Activated CD8-positive, alpha-beta memory T cell treated with anti-CD3 and anti-CD28 coated beads for 24 hours (primary cell): ENCODE data around the gene ABCD3.

Experiments
- DNase-seq: peaks from one replicate; pipeline ENCODE4 v3.0.0-alpha.2; 2020

The ABCD3 gene

DNA sequence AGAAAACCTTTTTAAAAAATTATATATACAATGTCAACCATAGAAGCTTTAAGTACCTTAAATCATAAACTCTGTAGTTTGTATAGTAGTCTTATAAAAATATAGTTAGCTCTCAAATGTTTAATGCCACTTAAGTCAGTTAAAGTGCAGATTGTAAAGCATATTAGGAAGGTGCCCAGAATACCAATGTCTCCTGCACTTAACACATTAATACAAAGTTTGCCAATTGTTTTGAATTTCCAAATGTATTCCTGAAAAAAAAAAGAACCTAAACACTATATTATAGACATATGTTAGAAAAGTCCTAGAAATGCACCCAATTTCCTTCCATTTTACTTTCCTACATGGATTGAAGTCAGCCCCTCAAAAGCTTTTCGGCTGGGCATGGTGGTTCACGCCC lies 111.2 kb downstream of the ABCD3 start:
- no peak for DNase-seq

DNA sequence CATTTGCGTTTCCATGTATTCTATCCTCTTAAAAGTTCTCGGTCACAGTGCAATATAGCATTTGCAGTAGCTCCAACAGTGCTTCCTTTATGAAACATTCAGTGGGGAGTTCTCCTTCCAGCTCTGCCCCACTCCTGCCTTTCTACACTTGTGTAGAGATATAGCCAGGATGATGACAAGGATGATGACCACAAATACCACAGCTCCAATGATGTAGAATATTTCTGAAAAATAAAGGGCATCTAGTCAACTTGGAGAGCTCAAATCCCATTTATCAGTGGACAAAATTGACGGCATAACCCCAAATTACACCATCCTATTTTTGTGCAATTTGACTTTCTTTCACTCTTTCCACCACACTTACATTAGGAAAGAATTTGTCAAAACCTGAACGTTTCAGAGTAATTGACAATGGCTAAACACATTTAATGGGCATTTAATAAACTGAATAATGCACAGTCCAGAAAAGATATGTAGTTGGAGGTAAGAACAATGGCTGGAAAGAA lies 112.2 kb downstream of the ABCD3 start:
- DNase-seq = no peak

DNA sequence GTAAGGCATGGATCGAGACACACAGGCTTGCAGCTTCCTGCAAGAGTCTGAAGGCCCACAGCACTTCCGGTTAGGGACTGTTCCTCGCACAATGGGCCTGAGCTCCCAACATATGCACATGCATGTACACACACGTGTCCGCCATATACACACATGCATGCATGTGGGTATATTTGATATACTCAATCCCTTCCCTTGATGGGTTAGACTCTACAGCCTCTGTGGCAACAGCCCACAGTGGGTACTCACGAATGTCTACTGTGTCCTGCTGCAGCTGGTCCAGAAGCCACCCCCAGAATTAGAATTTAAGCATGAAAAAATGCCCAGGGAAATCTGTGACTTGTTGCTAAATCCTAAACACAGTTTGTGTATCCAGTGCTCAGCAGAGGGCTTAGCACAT lies 113.5 kb downstream of the ABCD3 start:
- DNase-seq = no peak

DNA sequence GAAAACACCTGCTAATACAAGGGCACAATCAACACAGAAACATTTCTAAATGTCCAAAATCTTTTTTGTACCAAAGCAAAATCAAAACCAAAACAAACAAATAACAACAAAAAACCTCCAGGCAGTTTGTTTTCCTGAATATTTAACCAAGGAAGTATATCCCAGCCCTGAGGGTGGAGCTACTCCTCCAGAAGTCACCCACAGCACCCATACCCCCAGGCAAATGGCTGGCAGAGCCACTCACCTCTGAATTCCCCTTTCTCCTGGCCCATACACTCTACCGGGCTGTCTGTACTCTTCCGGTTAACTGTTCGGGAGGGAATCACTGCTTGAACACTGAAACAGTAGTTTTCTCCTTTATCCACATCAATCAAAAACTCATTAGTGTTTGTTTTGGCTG lies 113.9 kb downstream of the ABCD3 start:
- DNase-seq = no peak

DNA sequence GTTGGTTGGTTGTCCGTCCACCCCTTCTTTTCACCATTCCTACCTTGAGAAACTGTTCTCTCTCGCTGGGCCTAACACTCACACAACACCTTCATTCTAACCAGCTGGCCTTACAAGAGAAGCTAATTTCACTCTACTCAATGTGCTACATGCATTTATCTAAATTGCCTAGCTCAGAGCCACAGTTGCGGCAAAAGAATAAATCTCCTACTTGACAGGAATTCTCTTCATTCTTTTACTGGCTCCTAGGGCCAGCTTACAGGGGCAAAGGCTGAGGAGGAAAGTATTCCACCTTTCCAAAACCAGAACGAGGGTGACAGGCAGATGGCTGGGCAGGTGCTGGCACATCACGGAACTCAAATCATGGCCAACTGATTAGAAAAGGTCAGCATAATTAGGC lies 116.9 kb downstream of the ABCD3 start:
- no peak for DNase-seq

DNA sequence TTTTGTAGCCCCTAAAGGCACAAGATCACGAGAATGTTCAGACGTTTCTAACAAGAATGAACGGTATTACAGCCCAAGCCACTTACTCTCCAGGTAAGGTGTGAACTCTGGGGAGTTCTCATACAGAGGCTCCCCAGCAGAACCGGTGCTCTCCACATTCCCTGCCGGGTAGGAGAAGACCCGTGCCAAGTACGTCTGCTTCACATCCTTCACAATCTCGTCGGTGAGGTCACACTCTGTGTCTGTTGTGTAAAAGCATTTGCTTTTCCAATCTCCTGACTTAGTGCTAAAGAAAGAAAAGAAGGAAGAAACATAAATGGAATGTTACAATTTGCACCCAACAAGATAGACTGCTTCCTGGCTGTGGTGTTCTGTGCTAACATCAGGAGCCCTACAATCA lies 117.7 kb downstream of the ABCD3 start:
- no peak for DNase-seq

DNA sequence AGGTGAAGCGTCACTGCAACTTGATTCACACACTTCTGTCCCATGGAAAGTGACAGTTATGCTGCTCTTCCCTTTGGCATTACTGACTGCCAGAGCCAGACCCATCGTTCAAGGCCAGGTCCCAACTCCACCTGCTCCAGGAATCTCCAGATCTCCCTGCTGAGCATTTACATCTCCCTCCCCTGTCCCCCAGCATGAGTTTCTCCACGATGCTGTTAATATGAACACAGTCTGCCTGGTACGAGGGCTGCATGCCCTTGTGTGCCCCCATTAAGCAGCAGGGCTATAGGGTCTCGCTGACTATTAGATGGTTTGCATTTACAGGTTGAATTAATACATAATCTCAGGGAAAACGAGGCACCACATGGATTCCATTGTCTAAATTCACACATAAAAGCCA lies 119.1 kb downstream of the ABCD3 start:
- no peak for DNase-seq

DNA sequence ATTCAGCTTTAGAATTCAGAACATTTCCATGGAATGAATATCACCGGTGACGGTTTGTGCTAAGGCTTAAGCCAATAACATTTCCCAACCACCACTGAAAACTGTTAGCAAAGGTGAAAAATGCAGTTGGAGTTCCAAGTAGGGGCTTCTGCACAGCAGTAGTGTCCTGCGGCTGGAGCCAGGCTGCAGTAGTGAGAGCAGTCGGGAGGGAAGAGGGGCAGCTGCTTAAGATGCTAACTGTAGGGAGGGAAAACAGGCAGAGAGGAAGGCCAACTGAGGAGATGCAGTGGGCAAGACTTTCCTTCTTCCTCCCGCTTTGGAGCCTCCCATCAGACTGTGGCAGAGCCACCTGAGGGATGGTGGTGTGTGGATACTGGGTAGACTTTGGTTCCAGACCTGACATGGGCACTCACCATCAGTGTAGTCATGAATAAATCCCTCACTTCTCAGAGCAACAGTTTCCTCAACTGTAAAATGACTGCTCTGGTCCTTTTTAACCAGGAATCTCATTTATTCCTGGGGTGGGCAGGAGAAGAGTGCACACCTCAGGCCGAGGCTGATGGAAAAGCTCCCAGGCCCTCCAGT lies 120.1 kb downstream of the ABCD3 start:
- DNase-seq = no peak

DNA sequence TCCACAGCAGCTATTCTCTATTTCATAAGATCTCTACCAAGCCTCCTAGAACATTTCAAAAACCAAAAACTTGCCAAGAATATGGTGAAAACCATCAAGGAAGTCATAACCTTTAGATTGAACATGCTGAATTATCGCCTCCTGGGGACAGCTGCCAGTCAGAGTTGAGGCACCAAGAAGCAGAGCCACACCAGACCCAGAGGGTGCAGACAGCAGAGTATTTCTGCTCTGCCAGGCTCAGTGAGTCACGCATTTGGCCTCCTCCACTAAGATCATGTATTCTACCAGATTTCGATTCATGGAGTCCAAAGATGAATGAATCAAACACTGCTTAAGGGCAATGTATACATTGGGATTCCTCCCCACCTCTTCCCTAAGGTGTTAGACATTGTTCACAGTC lies 121.3 kb downstream of the ABCD3 start:
- no peak for DNase-seq

DNA sequence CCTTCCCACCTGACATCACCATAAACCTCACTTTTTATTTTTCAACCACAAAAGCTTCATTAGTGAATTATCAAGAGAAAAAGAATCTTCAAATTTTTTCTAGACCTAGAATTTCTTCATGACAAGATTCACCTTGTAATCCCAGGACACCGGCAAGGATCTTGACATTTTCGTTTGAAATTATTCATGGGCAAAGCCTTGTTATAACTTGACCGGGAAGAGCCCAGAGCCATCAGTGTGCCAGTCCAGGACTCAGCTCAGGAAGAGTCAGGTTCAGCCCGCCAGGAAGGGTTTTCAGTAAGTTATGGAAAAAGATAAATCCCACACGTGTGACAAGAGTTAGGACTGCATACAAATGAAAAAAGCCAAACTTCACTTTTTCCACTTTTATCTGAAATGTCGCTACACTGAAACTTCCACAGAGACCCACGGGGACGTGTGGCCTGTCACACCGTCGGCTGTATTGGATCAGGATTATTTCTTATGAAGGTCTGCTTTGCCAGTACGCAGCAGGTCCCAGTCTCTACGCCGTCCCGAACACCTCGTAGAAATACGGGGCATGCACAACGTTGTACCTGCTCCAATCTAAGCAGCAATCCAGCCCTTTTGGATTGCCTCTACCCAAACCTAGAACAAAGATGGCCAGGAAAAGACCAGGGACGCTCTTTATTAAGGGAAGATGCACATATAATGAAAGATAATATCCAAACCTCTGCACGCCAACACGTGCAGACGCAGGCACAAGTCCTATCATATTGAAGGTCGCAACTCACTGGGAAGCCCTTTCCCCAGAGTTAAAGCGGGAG lies 122.5 kb downstream of the ABCD3 start:
- no peak for DNase-seq

DNA sequence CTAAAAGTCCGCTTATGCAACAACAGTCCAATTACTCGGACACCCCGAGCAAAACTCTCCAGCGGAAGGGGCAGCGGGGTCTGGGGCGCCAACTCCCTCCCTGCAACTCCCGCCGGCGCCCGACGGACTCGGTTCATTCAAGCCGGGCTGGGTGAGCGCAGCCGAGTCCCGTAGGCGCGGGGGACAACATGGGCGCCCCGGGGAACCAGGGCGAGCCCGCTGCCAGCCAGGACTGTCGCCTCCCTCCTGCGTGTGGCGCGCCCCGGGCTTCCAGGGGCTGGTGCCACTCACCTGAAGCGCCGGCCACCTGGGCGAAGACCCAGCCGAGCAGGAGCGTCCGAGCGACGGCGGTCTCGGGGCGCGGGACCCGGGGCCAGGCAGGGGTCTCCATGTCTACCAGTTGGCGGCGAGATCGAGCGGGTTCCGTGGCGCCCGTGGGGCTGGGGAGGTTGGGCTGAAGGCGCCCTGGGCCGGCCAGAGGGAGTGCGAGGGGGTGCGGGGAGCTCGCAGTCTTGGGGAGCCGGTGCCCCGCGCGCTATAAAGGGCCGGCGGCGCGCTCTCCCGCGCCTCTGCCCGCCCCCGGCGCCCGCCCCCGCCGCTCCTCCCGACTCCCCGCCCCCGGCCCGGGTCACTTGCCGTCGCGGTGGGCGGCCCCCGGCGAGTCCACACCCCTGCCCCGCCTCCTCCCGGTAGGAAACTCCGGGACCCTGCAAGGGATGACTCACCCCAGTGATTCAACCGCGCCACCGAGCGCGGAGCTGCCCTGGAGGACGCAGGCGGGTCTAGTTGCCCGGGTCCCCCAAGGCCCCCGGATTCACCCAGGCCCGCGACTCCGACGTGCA lies 123.3 kb downstream of the ABCD3 start, which contains the start of gene F3:
TSS of gene F3 (minus strand) at position 514 of the 842 bp plus-strand sequence. CDS start at position 391, 123 bp downstream.
- peak; percentile 86 for DNase-seq

DNA sequence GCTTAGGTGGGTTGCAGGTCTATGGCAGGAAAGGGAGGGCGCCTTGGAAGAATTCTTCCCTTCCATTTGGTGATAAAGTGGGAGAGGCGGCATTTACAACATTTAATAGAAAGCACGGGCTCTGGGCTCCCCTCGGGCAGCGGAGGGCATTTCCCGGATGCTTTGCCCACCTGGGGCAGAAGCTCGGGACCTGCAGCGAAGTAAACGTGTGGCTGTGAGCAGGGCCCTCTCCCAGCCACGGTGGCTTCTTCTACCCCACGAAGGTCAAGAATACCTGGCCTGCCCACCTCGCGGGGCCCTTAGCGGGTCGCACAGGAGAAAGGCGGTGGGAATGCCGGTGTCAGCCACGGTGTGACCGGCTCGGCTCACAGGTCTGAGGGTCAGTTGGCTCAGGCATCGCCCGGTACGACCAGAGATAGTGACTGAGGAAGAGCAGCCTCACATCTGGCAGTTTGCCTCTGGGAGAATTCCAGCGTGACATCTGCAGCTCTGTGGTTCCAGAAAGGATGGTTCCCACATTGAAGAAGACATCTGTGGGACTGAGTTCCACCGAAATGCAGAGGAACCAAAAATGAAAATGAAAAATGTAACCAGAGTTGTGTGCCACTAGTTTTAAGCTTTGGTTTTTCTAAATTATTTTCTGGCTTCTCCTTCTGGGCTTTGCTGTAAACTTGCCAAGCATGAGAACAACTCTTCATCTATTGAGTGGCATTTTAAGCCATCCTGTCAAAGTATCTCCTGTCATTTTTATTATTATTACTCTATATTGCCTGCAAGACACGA lies 124.1 kb downstream of the ABCD3 start:
- DNase-seq = peak; percentile 58

DNA sequence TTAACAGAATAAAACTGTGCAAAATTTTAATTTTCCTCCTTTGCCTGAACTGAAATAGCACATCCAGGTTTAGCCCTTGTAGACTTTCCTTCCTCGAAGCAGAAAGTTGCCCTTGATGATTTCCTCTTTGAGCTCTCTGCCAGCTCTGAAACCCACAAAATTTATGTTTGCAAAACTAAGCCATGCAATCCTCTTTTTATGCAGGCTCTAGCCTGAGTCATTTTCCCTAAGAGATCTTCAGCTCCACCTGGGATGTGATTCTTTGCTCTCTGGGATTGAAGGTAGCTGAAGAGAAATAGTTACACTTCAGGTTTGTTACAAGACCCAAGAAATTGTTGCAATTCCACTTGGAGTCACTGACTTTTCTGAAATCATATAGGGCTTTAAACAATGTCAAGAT lies 124.8 kb downstream of the ABCD3 start:
- DNase-seq = no peak

DNA sequence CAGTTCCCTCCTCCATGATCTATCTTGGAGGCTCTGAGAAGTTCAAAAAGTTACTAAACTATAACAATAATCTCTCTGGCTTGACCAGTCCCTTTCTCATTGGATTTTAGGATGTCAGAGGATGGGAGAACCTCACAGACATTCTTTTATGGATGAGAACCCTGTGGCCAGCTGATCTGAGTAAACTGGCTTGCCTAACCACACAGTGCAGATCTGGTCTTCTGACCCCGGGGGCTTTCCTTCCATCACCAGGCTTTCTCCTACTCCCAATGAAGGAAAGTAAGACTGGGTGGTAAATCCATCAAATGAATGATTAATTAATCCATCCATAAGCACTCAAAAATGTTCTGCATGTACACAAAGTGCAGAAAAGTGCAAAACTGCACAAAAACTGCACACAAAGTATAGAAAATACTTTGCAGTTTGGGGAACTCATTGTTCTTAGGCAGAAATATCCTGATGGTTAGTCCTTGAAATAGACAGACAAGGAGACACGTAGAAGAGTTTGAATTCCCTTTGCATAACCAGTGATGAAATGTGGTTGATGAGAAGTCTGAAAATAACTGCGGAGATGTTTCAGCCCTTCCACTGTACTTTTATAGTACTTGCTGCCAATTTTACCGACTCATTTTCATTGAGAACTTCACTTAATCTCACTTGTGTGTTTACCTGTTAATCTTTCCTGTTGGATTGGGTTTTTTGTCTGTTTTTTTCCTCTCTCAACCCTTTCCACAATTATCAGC lies 125.9 kb downstream of the ABCD3 start:
- DNase-seq = no peak

DNA sequence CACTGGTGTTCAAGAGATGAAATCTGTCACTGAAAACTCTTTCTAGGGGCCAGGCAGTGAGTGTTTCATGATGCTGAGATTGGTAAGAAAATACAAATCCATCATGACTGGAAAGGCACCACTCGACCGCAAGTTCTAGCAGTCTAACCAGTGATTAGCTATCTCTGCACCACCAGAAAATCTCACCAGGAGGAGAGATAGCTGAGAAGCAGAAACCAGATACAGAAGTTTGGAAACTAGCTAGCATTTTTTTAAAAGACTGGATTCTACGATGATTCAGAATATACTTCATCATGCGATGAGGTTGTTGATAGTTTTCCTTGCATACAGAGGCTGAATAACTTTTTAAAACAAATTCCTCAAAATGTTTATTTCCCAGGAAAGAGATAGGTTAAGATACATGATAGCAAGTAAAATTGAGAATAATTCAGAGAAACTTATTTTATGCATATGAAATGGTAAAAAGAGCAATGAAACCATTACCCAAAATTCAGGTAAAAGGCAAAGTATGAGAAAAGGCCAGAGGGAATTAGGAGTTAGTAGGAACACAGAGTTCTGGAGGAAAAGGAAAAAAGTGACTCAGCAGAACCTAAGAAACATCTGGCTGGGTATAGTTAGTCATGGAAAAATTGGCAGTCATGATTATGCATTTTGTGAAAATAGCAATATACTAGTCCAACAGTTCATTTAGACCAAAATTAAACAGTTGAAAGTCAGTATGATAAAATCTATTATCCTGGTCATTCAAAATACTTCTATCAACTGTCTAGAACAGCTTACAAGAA lies 126.7 kb downstream of the ABCD3 start:
- DNase-seq = no peak

DNA sequence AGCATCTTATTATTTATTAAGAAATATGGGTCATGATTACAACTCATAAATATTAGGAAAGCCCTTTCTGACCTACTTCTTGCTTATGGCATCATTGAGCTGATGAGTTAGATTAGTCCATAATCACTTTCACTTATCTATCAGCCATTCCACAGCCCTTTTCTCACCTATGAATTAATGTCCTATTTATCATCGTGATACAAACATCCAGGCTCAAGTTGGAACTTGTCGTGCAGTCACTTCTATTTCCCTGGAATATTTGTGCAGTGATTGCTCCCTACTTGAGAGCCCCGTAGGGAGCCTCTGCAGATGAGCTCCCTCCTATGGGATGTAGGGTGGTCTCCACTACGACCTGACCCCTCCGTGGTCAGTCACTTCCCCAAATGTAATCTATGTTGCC lies 131.5 kb downstream of the ABCD3 start:
- no peak for DNase-seq

DNA sequence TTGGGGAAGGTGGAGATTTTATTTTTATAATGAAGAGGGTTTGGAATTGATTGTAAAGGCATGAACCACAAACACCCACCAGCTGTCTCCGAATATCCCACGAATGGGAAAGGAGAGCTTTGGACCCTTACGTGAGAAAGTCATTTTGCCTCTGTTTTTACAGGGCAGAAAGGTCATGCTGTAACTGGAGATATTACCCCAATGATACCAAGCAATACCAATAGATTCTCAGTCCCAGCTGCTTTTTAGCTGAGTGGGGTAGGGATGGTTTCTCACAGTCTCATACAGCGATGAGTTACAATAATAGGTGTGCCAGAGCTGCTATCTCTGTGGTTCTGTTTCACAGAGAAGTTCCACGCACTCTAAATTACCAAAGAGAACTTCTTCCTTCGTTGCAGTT lies 132.2 kb downstream of the ABCD3 start:
- DNase-seq = no peak

DNA sequence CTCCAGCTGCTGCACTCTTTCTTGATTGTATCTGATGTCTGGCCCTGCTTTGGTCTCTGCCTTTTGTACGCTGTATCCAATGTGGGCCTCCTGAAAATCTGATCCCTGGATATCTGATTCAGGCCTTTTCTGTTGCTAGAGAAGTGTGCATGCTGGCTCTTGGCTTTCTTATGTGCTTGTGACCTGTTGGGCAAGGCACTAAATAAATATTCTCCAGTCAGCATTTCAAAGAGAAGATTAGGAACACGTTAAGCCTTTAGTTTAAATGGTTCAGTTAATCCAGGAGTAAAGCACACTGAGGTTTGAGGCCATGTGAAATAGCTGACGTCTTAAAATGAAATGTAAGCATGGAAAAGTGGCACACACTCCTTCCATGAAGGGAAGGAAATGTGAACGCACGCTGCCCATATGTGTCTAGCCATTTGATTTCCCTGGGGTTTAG lies 132.6 kb downstream of the ABCD3 start:
- no peak for DNase-seq

DNA sequence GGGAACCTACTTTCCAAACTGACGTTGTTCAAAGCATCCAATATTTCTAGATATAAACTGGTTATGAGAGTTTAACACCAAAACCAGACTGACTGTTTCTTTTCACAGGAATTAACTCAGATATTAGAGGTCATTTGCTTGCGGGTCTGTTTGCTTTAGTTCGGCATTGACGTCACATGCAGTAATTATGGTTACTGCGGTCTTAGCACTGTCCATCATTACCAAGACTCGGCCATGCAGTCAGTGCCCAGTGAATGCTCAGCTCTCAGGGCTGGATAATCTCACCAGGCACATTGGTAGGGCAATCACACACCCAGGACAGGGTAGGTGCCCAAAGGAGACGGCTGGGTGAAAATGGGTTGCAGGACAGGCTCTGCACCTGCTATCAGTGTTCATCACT lies 133.3 kb downstream of the ABCD3 start:
- no peak for DNase-seq

DNA sequence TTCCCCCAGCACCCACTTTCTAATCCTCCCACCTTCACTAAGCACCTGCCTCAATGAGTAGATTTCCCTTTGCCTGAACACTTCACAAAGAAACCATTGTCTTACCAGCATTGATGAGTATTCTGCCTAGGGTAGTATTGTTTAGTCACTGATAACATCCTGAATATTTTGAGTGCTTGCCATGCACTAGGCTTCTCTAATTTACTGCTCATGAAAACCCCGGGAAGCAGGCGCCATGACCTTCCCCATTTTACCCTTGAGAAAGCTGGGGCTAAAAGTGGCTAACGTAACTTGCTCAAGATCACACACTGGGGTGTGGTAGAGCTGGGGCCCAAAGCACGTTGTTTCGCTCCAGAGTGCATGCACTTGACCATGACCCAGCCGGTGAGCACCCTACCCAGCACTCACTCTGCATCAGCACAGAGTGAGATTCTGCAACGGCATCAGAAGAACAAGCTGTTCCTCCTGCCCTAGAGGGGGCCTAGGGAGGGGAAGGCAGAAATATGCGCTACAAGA lies 133.9 kb downstream of the ABCD3 start:
- no peak for DNase-seq

DNA sequence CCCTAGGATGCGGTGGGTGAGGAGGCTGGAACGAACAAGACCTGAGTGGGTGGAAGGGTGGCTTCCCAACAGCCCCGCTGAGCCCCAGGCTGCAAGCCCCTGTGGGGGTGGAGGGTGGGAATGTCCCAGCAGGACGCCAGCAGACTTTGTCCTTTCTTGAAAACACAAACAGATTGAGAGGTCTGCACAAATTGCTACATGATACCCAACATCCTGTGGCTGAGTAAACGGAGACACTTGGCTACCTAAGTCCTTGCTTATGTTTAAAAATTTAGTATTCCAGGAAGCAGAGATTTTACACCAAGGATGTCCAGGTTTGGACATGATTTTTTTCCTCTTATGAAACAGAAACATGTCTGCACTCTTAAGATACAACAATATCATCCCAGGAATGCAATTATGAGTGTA lies 135.1 kb downstream of the ABCD3 start:
- DNase-seq = no peak
